ENCODE results near the gene FXYD1.
A peak's percentile ranks its signal among the peaks of the same experiment; 100 is the strongest.

The FXYD1 gene

DNA sequence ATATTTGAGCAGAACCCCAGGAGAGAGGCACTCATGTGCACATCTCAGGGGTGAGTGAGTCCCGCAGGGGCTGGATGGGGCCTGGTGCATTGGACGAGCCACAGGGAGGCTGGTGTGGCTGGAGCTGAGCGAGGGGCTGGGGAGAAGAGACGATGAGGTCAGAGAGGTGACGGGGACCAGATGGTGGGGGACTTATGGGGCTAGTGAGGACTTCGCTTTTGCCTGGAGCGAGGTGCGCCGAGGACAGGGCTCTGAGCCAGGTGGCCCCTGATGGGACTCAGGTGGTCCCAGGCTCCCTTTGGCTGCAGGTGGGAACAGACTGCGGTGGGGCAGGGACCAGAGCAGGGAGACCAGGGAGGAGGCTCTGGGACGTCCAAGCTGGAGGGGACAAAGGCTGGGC is 29.9 kb upstream of the FXYD1 start:
- no peak for DNase-seq

- no peak for DNase-seq
These were observed 29.1 kb upstream of the FXYD1 start for GRCh38 chr19:35109395-35110112.

GRCh38 chr19:35110974-35111373 is 27.6 kb upstream of the FXYD1 start:
- DNase-seq: no peak

- DNase-seq: no peak
These were observed 25.5 kb upstream of the FXYD1 start for GRCh38 chr19:35112995-35113688.

DNA sequence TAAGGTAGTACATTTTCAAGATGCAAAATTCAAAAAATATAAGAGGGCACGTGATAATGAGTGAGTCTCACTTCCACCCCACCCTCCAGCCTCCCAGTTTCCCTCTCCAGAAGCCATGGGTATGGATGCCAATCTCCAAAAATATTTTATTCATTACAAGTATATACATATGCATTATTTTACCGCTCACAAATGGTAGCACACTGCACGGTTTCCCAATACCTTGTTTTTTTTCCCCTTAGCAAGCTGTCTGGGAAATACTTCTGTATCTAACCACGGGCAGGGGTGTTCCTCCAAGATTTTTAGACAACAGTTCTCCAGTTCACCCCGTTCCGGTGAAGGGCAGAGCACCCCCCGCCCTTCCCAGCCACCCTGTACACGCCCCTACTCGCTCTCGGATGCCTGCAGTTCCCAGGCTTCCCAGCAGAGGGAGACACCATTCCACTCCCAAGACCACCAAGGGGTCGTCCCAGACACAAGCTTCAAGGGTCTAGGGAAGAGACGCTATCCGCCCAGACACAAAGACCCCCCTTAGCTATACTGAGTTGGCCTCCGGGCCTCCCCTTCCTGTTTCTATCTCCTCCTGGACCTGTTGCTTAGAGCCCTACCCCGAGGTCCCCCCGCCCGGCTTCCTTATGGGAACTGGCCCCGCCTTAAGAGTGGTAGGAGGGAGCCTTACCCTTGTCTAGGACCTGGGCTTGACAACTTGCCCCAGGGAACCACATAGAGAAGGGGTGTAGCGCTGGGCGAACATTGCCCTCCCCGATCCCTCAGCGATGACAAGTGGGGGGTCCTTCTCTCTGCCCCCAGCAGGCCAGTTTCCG is 24.1 kb upstream of the FXYD1 start:
- peak; percentile 97 for DNase-seq

- peak; percentile 91 for DNase-seq
These were observed 23.3 kb upstream of the FXYD1 start, which contains the start of gene FXYD3 for GRCh38 chr19:35115177-35115951. TSS of gene FXYD3 (plus strand) at chr19:35115823. CDS start at chr19:35119377, 3,554 bp downstream.

- no peak for DNase-seq
These were observed 22.4 kb upstream of the FXYD1 start for GRCh38 chr19:35116072-35116801.

- peak; percentile 65 for DNase-seq
These were observed 21.5 kb upstream of the FXYD1 start for GRCh38 chr19:35117116-35117515.

- no peak for DNase-seq
These were observed 20.8 kb upstream of the FXYD1 start for GRCh38 chr19:35117799-35118198.

- no peak for DNase-seq
These were observed 20.2 kb upstream of the FXYD1 start for GRCh38 chr19:35118268-35119020.

DNA sequence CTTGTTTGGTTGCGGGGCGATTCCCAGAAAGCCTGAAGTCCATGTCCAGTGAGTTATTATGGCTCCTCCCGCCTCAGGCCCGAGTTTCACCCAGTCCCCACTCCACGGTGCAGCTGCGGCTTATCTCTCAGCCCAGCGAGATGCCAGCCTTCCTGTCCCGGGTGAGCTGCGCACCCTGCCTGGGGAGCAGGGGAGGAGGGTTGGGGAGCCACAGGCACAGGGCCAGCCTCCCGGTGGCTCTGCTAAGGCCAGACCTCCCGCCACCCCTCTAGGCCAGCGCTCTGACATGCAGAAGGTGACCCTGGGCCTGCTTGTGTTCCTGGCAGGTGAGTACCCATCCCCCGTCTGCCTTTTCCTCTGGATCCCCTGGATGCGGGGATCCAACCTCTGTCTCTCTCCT is 19.5 kb upstream of the FXYD1 start:
- DNase-seq: no peak

DNA sequence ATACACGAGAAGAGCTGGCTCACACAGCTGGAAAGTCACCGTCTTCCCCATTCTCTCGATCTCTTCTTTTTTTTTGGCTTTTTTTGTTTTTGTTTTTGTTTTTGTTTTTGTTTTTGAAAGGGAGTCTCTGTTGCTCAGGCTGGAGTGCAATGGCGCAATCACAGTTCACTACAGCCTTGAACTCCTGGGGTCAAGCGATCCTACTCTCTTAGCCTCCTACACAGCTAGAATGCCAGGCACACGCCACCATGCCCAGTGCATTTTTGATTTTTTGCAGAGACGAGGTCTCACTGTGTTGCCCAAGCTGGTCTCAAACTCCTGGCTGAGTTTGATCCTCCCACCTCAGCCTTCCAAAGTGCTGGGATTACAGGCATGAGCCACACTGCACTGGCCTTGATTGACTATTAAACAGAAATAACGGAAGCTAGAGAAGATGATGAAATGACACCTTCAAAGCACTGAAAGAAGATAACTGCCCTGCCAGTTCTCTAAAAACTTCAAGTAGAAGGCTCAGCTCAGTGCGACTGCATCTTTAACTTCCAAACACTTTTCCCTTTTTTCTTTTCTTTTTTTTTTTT is 19.0 kb upstream of the FXYD1 start:
- no peak for DNase-seq

GRCh38 chr19:35120492-35120891 is 18.1 kb upstream of the FXYD1 start:
- no peak for DNase-seq

- DNase-seq: no peak
These were observed 17.7 kb upstream of the FXYD1 start for GRCh38 chr19:35120898-35121297.

- DNase-seq: no peak
These were observed 15.7 kb upstream of the FXYD1 start for GRCh38 chr19:35122687-35123551.

GRCh38 chr19:35123573-35123972 is 15.1 kb upstream of the FXYD1 start:
- no peak for DNase-seq

- peak; percentile 92 for DNase-seq
These were observed 14.2 kb upstream of the FXYD1 start for GRCh38 chr19:35124098-35125060.

GRCh38 chr19:35125270-35125717 is 13.3 kb upstream of the FXYD1 start:
- DNase-seq: no peak

All from retina (tissue), 1 donor.